GM12878 (cell line): ENCODE data around the gene PHACTR1. TPM values are rescaled to one million over a fixed set of nuclear protein-coding genes. Genes with fewer than 3 reads are reported as not detected.

Source experiments
- BMI1 ChIP-seq: fragments of 450-650 bp; IDR thresholded peaks from 2 replicates; pipeline ENCODE4 v1.6.1; 2016; ENCODE audit warnings: mild to moderate bottlenecking, moderate library complexity, borderline replicate concordance
- CUX1 ChIP-seq: IDR thresholded peaks from 2 replicates; pipeline ENCODE4 v1.6.1; 2012; ENCODE audit warnings: improper control_type of control experiment, low read depth, low read length; ENCODE audit not compliant: insufficient replicate concordance
- EP300 ChIP-seq, 2 experiments: fragments of 150-350 bp in 1 of 2; IDR thresholded peaks; 2 replicates each; pipeline ENCODE4 v1.6.1; 2011 to 2012; ENCODE audit warnings: low read depth in 2 of 2, low read length in 2 of 2, borderline replicate concordance in 1 of 2, improper control_type of control experiment in 1 of 2, inconsistent platforms in 1 of 2; ENCODE audit not compliant: control insufficient read depth in 1 of 2
- IKZF1 ChIP-seq: fragments of 450-650 bp; conservative IDR thresholded peaks from 2 replicates; pipeline ENCODE4 v1.6.1; 2017; ENCODE audit warnings: antibody characterized with exemption, mild to moderate bottlenecking
- MXI1 ChIP-seq: fragments of 150-350 bp; IDR thresholded peaks from 2 replicates; pipeline ENCODE4 v1.6.1; 2011; ENCODE audit warnings: low read depth, mild to moderate bottlenecking, inconsistent platforms, low read length, improper control_type of control experiment
- NRF1 ChIP-seq: conservative IDR thresholded peaks from 2 replicates; pipeline ENCODE4 v1.6.1; 2011; ENCODE audit warnings: mild to moderate bottlenecking, low read depth, low read length, improper control_type of control experiment
- POLR2AphosphoS5 ChIP-seq: IDR thresholded peaks from 2 replicates; pipeline ENCODE4 v1.6.1; 2011; ENCODE audit warnings: mild to moderate bottlenecking, low read length, inconsistent platforms
- REST ChIP-seq: IDR thresholded peaks from 2 replicates; pipeline ENCODE4 v1.6.1; 2012; ENCODE audit warnings: mild to moderate bottlenecking, low read depth, low read length
- ZBTB40 ChIP-seq: fragments of 450-650 bp; IDR thresholded peaks from 2 replicates; pipeline ENCODE4 v1.6.1; 2016; ENCODE audit warnings: mild to moderate bottlenecking, moderate library complexity, borderline replicate concordance
- polyA plus RNA-seq, 11 experiments: library from polyadenylated mRNA; depleted of rRNA in 4 of 11; unstranded in 6 of 11; stranded (reverse) in 5 of 11; fragments of >200 nt; fragmentation: Nextera tagmentation in 4 of 11; fragmentation: Illumina TruSeq in 1 of 11; extraction: Ambion mirVana in 4 of 11; extraction: Trizol in 1 of 11; gene quantifications; 1 replicate in 1 of 11; 2 replicates in 10 of 11; pipeline versions ENCODE4 v1.2.1 to v1.2.3, GENCODE V29; 2011 to 2016; ENCODE audit warnings: inconsistent platforms in 2 of 11, missing spikeins in 2 of 11, low read depth in 1 of 11
- total RNA-seq, 4 experiments: library from RNA; depleted of rRNA in 3 of 4; stranded (reverse); fragments of >200 nt in 3 of 4; fragmentation: Illumina TruSeq in 1 of 4; extraction: Trizol in 1 of 4; gene quantifications; 2 replicates each; pipeline versions ENCODE4 v1.2.1 to v1.2.3, GENCODE V29; 2013 to 2021

PHACTR1 gene
- total and polyA plus RNA-seq, 10 of the 15 experiments (the other 5 are each of a cell fraction or from before 2014, with no cell fraction given) = 34.2 to 94.6 (median 62.3) TPM

- TF ChIP-seq REST (no peak), BMI1 (no peak), IKZF1 (no peak), POLR2AphosphoS5 (no peak), CUX1 (no peak), NRF1 (no peak), MXI1 (no peak), ZBTB40 (no peak), EP300 (IDR thresholded peaks at IDR 0.05; ENCODE audit: borderline replicate concordance in 1 of 2, control insufficient read depth in 1 of 2, low read depth in 2 of 2, low read length in 2 of 2) (no peak)
These were observed 115.7 kb downstream of the PHACTR1 start (continued) for GRCh38 chr6:12832226-12832735.
